HG02885 (cell line): ENCODE results near the gene LMOD1.
"Not testable (repeated sequence)": the region's sequence is repeated elsewhere in the genome, so short reads cannot be mapped to it uniquely, and the experiment has no call there.

Experiments
- ATAC-seq: cut with Tn5 transposase; IDR thresholded peaks from one replicate; pipeline ENCODE4 v1.9.1; 2021; ENCODE audit warnings: mild to moderate bottlenecking; ENCODE audit not compliant: unreplicated experiment, poor library complexity

Gene LMOD1

DNA sequence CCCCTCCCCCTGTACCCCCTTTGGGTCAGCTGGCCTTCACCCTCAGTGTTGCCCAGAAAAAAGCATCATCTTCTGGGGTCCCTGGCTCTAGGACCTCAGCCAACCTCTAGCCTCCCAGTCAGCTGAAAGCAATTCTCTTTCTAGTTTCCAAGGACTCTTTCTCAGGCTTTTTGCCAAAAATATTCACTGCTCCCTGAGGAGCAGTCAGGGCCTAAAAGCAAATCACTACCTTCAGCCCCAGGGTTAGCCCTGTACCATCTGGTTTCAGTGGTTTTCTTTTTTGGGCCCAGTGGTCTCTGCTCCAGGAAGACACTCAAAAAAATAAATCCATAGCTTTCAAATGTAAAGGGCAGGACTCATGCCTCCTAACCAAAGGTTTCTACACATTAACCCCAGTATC is 3.1 kb upstream of the LMOD1 start:
- no peak for ATAC-seq

DNA sequence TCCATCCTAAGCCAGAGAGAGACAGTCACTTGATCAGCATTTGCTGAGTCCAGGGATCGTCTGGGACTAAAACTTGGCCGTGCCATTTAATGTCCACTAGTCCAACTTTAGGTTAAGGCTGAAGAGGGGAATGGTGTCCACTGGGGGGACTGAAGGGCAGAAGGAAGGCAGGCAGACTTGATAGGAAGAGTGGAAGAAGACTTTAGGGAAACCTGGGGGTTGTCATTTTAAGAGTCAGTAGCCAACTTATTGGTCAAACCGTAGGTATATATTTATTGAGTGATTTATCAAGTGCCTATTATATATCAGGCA is 1.3 kb upstream of the LMOD1 start:
- ATAC-seq = no peak

DNA sequence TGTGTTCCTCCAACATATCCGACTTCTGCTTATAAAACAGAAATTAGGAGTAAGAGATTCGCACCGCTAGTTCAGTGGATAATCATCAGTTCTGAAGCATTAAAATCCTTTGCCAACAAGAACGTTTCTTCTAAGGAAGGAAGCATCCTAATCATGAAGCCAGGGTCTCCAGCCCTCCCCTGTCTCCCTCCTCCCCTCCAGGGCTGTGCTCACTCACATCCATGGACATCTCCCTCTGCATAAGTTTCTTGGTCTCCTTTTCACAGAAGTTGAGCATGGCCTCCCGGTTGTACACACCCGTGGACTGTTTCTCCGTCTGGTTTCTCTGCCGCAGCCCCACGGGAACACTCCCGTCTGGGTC is 505 bp downstream of the LMOD1 start:
- no peak for ATAC-seq

DNA sequence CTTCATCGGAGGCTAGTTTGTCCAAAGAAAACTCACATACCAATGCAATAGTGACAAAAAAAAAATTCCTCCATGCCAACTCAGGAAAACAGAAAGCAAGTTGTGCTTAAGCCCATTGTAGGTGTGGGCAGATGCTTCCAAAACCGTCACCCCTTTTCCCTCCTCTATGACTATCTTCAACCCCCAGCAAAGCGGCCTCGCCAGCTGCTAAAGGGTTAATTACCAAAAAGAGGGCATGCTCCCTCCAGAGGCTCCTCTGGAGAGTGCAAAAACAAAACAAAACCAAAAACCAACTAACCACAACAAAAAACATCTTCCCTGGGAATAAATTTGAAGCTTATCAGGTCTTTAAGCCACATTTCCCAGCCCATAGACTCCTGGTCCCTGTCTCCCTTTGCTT is 1.2 kb downstream of the LMOD1 start:
- no peak for ATAC-seq

DNA sequence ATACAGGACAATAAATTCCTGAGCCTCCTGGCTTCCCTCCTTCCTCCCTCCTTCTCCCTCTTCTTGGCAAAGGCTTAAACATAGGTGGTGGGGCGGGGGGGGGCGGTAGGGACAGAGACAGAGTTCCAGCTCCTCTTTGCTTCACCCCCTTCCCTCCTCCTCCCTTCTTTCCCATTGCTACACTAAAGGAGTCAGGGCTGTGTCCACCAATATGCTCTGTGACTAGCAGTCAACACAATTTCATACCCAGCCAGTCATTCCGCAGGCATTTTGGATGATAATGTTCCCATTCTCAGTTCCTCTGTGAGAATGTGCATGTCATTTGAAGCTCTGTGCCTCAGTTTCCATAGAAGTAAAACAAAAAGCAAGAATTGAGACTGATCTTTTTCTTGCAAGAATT is 1.7 kb downstream of the LMOD1 start:
- ATAC-seq = no peak

DNA sequence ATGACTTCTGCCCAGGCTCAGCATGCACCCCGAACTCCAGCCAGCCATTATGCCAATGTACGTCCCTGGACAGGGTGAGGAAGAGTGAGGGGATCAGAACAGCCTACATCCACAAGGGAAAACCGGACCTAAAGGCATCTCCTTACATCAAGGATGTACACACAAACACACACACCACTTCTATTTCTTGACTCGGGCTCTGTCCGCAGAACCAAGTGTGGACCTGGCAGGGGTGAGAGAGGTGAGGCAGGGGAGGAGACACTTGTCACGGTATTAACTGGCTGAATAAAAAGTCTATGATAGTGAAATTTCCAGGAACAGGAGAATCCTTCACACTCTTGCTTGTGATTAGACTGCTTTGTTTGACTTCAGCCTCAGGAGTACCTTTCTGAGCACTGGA is 2.3 kb downstream of the LMOD1 start:
- ATAC-seq = no peak

DNA sequence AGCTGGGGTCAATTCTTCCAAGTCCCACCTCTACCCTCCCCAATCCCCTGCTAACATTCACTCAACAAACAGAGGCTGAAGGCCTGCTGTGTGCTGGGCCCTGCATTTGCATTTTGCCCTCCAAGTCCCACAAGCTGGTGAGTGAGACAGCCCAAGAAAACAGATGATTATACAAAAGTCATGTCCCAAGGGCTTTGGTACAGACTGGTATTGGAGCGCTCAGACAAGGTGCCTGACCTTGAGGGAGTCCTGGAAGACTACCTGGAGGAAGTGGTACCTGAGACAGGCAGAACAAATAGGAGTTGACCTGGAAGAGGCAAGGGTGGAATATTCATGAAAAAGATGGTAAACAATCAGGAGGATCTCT is 4.2 kb downstream of the LMOD1 start:
- ATAC-seq = no peak

DNA sequence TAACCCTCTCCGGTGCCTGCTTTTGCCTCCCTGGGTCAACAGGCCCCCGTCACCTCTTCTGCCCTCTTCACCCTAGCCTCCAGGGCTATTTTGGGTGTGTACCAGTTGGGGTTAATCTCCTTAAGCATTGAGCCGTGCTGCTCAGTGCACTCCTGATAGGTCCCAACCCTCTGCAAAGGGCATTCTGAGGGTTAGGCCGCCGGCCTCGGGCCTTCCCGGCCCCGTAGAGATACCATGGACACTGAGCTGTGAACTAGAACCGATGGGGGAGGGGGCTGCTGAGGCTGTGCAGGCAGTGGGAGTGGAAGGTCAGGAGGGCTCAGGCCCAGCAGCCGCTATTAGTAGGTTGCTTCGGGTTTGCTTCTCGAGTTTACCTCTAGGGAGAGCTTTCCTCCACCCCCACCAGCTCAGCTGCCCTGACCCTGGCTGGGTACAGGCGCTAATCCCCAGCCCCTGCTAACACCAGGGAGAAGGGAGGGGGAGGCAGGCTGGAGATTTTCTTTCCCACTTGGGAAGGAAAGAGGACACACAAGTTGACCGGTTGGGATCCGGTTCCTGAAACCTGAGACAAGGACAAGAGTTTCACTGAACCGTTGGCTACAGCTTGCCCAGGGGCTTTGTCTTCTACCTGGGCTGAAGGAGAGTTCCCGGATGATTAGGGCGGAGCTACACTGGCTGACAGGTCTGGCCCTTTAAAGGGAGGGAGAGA is 4.8 kb downstream of the LMOD1 start:
- no peak for ATAC-seq

DNA sequence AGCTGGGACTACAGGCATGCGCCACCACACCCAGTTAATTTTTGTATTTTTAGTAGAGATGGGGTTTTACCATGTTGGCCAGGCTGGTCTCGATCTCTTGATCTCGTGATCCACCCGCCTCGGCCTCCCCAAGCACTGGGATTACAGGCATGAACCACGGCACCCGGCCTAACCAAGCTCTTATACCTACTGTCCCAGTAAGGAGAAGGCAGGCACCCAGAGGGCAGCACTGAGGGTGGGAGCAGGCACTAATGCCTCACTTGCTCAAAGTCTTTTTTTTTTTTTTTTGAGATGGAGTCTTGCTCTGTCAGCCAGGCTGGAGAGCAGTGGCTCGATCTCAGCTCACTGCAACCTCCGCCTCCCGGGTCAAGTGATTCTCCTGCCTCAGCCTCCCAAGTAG is 6.0 kb downstream of the LMOD1 start:
- ATAC-seq = not testable (repeated sequence)

DNA sequence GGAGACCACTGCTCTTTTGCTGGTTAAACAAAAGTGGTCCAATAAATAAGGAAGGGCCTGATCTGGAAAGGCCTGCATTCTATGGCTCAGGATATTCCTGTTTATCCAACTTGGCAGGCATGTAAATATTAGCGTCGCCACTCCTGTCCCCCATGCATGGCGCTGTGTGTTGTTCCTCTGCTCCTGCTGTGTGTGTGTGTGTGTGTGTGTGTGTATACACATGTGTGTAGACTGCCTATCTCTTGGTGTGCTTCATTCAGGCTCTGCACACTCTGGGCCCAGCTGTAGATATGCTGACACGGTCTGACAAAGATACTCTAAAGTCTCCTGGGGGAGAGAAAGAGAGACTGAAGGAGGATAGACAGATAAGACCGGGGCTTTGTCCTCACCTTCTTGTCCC is 6.8 kb downstream of the LMOD1 start:
- ATAC-seq = no peak

DNA sequence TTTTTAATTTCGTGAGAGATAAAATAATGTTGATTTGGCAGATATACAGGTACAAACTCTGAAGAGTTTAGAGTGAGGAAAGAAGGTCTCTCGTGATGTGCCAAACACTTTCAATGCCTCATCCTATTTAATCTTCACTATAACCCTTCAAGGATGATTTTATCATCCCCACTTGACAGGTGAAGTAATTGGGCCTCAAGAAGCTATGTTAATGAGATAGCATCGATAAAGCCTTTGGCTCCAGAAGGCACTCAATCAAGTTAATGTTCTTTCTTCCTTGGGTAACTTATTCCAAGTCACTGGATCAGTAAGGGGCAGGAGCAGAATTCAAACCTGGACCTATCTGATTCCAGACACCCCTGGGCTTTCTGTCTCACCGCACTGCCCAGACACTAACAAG is 7.2 kb downstream of the LMOD1 start:
- ATAC-seq = no peak

DNA sequence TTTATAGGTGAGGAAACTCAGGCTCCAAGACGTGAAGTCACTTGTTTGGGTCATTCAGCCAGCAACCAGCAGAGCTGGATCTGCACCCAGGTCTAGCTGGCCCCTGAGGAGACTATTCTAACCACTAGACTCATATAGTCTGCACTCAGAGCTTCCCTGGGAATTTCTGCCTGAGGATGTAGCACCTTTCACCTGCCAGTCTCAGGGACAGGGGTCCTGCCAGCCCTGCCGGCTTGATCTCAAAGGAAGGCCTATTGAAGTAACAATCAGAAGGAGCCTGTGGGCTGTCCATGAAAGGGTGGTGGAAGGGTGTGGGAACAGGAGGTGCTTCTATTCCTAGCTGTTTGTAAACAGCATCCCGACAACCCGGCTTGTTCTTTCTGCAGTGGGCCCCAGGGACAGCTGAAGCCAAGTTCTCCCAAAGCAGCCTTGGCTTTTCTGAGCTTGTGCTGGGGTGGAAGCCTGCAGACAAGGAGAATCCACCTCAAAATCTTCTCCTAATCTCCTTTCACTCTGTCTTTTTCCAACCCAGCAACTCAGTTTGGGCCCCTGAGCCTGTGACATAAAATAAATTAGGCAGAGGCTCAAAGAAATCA is 7.8 kb downstream of the LMOD1 start:
- no peak for ATAC-seq

DNA sequence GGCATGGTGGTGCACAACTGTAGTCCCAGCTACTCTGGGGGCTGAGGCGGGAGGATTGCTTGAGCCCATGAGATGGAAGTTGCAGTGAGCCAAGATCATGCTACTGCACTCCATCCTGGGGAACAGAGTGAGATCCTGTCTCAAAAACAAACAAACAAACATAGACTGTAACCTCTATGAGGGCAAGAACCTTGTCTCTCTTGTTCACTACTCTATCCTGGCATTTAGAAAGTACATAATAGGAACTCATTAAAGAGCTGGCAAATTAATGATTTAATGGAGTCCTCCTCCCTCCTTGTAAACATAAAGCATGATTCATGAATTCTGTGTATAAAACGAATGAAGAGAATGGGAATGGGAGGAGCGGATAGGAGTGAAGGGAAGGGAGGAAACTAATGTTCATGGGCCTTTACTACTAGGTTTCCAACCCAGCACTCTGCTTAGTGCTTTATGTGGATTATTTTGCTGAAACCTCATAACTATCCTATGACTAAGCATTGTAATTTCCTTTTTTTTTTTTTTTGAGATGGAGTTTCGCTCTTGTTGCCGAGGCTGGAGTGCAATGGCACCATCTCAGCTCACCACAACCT is 8.6 kb downstream of the LMOD1 start:
- no peak for ATAC-seq

DNA sequence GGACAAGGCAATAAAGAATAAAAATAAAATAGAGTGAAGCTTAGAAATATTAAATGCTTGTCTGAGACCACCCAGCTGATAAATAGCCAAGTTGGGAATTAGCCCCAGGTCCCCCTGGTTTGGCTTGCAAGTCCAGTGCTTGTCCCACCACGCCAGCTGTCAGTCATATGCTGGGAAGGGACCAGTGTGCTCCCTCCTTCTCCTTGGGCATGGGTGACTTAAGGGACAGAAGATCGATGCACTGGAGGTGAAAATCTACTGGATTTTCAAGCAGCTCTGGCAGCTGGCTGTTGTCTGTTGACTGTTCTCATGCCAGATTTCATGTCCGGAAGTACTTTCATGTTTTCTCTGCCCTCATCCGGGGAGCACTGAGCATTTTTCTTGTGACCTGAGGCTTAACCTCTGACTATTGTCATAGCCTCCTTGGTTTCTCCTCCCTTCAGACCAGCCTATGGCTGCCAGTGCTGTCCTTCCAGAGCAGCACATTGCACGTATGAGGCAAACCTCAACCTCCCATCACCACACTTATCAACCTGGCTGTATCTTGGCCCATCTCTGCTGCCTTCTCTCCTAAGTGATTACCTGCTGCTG is 12.4 kb downstream of the LMOD1 start:
- ATAC-seq = no peak

DNA sequence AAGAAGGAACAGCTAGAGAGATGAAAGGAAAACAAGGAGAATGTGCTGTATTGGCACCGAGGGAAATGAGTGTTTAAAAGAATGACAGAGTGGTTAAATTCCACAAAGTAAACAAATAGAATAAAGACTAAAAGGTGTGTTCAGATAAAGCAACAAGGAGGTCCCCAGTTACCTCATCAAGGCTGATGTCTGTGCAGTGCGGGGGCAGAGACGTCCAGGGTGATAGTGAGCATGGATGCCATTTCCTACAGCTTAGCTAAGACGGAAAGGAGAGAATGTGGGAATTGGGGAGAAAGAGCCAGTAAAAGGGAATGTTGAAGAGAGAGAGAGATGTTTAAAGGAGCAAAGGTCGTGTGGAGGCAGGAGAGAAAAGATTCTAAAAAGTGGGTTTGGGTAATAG is 15.5 kb downstream of the LMOD1 start:
- no peak for ATAC-seq

DNA sequence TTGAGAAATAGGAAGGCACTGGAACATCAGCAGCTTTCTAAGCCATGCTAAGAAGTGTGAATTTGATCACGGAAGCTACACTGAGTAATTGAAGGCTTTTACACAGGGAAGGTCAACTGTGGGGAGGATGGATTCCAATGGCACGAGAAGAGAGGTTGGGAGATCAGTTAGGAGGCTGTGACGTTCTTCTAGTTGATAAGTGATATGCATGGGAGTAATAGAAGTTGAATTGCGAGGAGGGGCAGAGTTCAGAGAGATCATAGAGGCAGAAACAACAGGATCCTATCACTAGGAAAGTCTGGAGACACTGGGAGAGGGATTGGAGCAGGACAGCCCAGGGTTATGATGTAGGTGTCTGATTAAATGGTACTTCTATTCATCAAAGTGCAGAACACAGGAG is 16.2 kb downstream of the LMOD1 start:
- no peak for ATAC-seq

DNA sequence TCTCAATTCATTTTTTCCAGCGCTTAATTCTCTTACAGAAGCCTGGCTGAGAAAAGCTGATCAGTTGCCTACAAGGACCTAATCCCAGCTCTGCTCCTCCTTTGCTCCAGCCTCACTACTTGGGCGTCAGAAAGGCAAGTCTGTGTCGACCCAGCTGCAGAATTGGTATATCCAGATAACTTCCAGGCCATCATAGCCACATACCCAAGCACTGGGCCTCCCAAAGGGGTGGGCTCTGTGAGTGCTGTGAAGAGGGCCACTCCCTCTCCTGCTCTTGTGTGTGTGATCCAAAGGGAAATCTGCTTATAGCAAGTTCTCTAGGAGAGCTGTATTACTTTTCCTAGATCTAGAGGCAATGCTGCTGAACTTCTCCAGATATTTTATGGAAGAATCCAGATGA is 18.1 kb downstream of the LMOD1 start:
- ATAC-seq = no peak

DNA sequence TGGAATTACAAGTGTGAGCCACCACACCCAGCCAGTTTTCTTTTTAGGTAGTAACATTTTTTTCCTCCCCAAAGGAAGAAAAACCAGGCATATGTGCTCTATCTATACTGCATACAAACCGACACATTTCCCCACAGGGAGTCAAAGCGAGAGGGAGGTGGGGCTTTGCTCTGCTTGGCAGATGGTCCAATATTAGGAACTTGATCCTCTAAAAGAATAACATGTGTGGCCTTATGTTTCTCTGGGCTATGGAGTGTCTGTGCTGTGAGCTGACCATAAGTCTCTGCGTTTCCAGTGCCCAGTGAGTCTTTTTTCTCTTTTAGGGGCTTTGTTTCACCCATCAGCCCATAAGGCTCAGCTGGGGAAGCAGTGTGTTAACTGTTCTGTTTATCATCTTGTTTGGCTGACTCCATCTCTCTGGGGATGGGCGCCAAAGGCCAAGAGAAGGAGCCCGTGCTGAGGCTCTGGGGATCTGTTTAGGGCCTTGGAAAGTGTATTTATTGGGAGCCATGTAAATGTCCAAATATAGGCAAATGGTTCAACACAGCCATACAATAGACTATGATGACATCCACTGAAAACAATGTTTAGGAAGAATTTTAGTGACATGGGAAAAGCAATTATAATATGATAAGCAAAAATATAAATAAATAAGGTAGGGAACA is 20.2 kb downstream of the LMOD1 start:
- no peak for ATAC-seq

DNA sequence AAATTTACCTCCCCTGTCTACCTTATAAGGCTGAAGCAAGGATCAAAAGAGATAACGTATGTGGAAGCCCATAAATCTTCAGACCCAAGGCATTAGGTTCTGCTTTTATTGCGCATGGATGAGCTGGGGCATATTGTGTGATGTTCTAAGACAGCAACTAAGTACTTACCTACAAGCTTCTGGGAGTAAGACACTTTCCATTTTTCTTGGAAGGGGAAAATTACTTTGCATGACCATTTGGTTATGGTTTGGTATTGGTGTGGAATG is 21.1 kb downstream of the LMOD1 start:
- no peak for ATAC-seq

DNA sequence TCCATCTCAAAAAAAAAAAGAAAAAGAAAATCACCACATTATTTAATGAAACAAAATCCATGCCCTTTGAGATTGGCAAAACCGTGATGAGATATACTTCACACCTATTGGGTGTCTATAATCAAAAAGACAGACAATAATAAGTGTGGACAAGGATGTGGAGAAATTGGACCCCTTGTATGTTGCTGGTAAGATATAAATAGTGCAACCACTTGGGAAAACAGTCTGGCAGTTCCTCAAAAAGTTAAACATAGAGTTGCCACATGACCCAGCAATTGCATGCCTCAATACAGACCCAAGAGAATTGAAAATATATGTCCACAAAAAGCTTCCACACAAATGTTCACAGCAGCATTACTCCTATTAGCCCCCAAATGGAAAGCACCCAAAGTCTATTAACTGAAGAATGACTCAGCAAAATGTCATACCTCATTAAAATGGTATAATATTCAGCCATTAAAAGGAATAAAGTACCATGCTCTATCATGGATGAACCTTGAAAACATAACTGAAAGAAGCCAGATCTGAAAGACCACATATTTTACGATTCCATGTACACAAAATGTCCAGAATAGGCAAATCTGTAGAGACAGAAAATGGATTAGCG is 24.3 kb downstream of the LMOD1 start:
- no peak for ATAC-seq

DNA sequence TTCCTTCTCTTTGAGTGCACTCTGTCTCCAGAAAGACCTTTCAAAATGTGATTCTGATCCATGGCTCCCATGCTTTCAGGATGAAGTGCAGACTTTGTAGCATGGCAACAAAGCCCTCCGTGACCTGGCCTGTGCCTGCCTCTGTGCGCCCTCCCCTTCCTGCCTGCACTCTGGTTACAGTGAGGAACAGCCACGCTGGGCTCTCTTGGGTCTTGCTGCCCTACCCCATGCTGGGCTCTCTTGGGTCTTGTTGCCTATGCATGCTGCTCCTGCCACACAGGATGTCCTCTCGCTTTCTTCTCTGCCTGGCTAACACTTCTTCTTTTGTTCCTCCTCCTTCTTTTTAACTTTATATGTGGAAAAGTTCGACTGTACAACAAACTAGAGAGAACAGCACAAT is 28.0 kb downstream of the LMOD1 start:
- no peak for ATAC-seq
